ENCODE measurements around the gene FRMD4A.

The FRMD4A gene

DNA sequence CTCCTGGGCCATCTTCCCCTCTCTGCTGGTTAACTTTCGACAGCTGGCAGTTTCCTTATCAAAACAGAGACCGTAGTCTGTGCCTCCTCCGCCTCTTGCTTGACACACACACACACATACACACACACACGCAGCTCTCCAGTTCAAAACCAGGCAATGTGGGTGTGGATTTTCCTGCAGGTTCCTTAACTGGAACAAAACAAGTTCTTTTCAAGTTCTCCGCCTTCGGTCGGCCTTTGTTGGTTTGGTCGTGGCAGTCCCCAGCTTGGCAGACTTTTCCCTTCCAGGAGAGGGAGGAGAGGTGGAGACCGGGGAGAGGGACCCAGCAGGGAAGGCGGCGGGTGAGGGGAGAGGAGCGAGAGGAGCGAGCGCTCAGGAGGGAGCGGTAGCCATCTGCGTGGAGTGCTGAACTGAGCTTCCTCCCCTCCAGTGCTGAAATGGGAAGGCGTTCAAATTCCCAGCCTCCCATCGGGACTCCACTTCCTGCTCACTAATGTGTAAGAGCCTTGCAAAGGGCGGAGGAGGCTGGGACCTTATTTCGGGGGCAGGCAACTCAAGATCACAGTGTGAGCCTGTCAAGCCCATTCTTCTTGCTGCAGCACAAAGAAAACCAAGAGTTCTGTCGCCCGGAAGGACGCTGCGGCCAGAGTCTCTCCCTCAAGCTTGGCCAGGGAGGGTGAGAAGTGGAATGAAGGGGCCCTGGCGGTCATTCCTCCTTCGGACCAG is 623.4 kb downstream of the FRMD4A start:
- DNase-seq: no peak

DNA sequence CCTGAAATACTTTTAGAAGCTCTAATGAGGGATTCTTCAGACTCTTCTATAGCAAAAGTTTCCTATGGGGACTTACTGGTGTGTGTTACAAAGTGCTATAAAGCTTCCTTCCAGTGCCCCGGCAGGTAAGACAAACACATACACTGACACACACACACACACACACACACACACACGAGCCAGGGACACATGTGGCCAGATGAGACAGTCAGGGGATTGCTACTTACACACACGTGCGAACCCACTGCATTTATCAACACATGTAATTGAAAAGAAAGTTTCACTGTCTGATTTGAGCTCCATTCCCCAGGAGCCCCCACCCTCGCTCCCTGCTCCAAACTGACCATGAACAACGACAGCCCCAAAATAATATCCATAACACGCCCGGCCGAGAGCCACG is 624.1 kb downstream of the FRMD4A start:
- no peak for DNase-seq

DNA sequence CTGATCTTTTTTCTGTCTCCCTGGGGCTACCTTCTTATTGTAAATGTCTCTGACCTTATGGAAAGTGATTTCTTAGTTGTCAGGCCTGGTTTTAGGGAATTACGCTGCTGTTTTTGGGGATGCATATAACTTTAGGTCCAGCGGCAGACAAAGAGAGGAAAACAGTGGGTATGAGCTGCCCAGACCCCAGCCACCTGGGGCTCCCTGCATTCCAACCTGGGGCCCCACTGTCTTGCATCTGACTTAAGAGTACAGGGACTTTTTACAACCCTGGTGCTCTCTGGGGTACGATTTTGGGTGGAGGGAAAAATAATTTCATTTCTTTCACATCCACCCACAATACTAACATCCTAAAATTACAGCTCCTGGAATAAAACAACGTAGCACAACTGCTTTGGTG is 624.5 kb downstream of the FRMD4A start:
- no peak for DNase-seq

DNA sequence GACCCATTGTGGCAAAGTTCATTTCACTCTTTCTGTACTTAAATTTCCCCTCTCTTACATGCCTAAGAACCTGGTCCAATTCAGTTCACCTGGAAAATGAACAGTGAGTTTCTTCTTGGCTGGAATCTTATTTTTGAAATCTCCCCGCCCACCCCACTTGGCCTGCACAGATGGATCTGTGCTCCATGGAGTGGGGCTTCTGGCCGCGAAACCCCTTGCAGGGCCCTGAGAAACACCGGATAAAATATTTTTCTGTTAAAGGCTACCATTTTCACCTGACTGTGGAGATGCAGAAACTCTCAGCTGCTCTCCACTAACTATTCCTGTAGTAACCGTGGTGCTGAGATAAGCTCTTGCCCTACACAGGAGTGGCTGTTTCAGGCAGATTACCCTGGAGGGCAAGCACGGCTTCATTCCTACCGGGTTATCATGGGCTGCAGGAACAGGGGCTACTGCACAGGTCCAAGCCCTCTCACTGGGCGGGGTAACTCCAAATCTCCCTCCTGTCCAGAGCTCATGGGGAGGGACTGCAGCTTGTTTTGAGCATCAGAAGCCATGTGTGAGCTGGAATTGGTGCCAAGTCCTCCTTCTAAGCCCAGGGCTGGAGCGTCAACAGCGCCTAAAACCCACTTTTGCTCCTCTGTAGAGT is 625.1 kb downstream of the FRMD4A start:
- DNase-seq: no peak

DNA sequence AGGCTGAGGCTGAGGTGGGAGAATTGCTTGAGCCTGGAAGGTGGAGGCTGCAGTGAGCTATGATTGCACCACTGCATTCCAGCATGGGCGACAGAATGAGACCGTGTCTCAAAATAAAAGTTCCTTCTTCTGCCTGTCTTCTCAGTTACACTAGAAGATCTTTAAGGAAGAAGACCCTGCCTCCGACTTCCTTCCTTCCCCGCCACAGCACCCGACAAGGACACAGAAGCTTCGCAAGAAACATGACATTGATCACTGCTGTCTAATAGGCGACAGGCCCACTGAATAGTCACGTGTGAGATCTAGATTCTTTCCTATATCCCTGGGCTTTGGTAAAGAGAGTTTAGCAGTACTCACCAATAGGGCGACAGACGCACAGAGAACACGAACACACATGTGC is 625.8 kb downstream of the FRMD4A start:
- DNase-seq: no peak

DNA sequence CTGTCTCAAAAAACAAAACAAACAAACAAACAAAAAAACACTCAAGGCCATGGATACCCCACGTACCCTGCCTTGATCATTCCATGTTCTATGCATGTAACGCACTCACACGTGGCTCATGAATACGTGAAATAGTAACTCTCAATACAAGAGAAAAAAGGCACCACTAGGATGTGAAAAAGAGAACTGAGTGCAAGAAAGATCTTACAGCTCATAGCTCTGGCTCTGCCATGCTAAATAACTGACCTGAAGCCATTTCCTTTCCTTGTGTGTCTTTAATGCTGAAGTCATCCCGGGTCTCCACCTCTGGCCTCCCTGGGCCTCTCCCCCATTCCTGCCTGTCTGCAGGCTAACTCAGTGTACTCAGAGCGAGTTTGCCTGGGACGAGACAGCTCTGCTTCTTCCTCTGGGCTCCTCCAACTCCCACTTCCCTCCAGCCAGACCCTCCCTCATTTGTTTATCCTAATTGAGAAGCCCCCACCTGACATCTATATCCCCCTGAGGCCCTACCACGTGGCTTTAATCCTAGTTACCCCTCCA is 626.7 kb downstream of the FRMD4A start:
- no peak for DNase-seq

DNA sequence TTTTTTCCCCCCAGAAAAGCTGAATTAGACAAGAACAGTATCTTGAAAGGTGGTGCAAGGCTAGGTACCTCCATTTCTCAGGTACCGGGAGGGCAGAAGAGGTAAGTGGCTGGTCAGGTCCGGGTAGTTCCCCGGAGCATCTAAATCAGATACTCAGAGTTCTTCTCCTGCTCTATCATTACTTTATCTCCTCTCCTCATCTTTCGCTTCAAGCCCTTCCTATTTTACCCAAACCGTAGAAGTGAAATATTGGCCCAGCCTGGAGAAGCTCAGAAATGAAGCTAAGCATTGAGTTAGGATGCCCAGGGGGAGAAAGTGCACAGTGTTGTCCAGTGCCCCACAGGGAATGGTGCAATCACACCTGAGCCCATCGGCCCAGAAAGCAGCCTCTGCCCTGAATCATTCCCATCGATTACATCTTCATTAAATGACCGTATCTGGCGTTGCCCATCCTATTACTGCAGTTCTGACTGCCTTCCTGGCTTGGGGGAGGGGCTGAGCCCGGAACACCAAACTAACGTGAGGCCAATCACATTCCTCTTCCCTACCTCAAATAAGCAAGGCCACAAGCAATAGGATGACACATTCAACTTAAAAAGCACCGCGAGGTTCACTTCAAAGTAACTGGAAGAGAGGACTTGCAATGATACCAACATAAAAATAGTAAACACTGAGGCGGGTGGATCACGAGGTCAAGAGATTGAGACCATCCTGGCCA is 627.5 kb downstream of the FRMD4A start:
- DNase-seq: no peak

DNA sequence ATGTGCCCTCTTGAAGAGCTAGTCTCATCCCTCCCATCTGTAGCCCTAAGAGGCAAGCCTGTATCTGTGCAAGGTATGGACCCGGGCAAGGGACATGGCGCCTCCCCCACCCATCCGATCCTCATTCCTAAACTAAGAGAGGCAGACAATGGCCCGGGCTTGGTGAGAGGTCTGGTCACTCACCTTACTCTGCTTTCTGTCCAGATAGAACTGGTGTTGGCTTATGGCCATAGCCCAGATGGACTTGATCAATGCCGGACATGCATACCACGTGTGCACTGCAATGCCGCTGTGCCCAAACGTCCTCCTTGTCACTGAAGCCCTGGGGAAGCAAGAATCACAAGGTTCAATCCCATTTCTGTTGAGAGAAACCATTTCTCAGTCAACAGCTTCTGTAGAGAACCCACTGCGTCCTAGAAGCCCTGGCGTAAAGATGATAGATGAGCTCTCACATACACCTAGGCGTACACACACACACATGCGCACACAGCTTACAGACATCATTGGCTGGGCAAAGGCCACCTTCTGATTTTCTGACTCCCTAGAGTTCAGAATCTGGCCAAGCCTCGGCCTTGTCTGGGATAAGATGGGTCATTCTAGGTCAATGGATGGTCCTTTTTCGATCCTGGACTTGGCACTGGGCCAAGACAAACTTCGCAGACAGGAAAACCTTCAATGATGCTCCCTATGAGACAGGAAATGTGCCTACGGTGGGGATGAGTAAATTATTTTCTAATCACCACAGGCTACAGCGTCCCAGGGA is 629.4 kb downstream of the FRMD4A start:
- no peak for DNase-seq

DNA sequence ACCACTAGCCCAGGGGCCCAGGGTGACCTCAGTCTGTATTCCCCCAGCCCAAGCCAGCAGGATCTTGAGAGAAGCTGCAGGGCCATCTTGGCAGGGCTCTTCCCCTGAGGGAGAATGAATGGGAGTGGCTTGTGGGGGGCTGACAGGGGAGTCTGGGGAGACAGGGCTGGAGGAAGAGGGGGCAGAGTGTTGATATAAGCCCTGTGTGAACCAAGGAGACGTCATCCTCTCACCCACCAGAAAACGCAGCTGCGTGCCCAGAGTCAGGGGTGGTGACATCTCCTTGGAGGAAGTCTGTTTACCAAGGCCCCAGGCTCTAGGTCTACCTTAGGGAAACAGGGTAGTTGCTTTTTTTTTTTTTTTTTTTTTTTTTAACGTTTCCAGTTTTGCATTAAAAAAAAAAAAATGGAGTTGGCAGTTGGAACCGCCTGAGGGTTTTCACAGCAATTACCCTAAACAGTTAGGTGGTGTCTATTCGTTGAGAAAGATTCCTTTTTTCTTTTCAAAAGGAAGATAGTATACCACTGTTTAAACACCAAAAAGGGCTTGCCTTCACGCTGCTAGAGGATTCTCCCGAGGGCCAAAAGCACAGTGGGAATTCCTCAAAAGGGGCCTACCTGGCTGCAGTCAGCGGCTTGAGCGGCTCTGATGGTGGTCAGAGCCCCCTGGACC is 630.1 kb downstream of the FRMD4A start:
- no peak for DNase-seq

DNA sequence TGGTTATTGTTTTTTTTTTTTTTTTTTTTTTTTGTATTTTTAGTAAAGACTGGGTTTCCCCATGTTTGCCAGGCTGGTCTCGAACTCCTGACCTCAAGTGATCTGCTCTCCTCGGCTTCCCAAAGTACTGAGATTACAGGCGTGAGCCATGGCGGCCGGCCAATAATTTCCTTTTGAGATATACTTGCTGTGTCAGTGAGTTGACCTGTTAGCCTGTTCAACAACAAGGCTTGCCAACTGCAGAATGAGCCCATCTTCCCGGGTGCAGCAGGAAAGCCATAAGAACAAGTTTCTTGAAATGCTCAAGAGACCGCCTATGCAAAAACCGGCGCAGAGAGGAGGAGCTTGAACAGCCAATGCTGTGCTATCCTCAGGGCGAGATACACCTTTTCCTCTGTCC is 631.5 kb downstream of the FRMD4A start:
- DNase-seq: no peak

DNA sequence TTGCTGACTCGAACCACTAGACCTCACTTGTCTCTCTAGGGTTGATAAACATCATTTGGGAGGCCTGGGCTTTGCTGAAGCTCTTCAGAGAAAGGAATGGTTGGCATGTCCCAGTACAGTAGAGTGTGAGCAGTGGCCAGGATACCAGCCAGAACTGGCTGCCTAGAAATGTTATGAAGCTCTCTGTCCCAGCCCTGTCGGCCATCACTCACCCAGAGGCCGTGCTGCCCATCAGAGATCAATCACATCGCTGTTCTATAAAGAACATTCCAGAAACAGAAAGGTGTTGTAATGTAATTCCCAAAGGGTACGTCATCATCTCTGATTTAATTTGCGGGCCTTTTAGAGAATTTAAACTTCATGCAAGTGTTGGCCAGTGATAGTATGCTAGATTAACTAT is 632.5 kb downstream of the FRMD4A start:
- DNase-seq: no peak

DNA sequence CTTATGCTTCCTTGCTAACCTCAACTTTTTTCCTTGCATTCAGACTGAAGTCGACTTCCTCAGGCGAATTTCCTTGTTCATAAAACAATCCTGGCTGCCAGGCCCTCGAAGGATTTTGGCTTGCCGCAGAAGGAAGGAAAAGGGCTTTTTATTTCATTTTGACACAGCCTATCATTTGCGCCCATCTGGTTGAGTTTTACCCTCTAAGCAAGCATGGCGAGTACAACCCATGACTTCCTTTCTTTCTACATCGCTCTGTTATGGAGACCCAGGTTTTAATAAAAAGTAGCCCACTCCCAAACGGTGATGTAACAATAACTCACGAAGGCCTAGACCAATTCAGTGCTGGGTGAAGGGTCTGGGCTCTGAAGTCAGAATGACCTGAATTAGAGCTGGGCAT is 634.7 kb downstream of the FRMD4A start:
- DNase-seq: no peak

DNA sequence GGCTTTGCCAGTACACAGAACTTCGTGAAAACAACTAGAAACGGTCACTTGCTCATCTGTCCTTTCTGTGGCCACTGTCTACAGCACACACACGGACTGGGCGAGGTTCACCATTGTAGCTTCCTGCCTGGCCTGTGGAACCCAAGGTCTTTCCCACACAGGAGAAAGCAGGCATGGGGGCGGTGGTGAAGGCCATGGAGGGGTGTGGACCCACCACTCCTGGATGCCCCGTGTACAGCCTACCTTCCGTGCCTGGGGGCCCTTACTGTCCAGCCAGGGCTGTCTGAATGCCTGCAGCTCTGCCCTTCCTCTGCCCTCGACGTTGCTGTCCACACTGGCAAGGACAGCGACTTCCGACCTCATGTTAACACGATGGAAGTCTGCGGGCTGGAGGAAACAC is 635.1 kb downstream of the FRMD4A start:
- DNase-seq: no peak

DNA sequence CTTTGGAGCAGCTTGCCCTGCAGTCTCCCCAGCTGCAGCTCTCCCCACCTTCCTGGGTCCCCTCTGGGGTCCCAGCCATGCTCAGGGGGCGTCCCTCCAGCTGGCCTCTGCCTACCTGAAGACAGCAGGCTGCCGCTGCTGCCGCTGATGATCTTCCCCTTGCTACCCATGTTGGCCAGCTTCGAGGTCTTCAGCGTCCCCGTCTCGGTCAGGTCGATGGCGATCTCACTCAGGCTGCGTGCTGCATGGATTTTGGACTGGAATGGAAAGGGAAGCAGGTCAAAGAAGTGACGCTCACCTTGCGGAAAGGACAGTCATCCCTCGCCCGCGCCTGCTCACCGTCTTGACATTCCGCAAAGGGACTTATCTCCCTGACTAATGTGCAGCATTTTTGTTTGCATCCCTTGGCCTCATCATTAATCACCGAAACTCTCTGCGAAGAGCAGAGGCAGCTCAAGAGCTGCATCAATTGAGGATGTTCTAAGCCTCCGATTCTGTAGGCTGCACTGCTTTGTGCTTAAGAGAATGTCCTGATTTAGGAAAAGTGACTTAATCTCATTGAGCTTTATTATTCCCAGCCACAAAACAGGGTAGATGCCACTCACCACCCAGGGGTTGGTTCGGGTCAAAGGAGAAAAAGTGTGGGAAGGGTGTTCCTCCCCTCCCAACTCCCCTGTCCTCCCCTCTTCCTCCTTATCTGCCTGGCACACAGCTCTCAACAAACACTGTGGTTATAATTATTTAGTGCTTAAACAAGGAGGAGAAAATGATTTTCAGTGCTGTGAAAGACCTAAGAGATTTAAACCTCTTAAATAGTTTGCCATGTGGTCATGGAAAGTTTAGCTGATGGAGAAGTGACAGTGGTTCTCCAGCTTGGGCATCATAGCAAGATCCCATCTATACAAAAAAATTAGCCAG is 636.7 kb downstream of the FRMD4A start:
- no peak for DNase-seq

DNA sequence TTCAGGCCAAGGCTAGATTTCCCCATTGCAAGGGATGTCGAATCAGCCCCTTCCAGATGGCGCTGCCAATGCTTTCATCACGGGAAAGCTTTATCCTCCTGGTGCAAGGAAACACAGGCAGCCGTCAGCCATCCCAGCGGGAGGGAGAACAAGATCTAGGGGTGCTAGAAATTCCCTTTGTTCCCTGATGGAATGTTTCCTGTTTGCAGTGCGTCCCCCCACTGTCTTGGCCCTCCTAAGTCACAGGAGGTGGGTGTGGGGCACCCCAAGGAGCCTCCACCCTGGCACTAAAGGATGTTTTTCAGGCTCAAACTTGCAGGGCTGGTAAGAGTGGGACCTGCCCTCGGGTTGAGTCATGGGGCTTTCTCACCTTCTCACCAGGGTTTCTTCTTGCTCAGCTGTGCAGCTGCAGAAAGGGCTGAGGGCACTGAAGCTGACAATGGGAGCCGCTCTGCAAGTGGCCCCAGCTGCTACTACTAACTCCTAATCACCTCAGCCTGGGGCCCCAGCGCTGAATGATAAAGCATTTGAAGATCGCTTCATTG is 640.4 kb downstream of the FRMD4A start:
- no peak for DNase-seq

DNA sequence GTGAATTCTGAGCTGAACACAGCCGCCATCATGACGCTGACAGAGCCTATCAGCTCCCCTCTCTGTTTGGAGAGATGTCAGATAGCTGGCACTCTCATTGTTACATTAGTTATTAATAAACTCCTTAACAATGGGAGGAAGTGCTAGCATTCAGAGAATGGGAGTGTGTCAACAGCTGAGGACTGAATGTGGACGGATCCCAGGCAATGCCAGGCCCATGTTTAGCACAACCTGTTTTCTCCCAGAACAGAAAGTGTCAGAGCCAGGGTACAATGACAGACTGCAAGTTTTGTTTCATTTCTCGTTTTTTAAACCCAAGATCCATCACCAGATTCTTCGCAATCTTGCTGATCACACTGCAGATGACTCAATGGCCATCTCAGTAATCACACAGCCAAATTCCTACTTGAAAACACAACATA is 644.4 kb downstream of the FRMD4A start:
- no peak for DNase-seq

DNA sequence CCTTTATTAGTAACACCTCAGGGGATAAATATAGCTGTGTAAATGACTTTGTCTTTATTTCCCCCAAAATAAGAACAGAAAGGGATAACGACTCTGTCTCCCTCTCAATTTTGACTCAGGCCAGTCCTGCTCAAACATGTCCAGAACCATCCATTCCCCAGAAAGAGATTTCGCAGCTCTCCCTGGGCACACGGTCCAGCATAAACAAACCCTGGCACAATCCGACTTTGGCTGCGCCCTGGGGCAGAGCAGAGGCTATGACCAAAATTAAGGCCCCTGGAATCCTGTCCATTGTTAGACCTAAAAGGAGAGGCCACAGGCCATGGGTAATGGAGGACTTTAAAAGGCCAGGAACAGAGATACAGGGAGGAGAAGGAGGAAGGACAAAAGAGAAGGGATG is 644.8 kb downstream of the FRMD4A start:
- DNase-seq: no peak

DNA sequence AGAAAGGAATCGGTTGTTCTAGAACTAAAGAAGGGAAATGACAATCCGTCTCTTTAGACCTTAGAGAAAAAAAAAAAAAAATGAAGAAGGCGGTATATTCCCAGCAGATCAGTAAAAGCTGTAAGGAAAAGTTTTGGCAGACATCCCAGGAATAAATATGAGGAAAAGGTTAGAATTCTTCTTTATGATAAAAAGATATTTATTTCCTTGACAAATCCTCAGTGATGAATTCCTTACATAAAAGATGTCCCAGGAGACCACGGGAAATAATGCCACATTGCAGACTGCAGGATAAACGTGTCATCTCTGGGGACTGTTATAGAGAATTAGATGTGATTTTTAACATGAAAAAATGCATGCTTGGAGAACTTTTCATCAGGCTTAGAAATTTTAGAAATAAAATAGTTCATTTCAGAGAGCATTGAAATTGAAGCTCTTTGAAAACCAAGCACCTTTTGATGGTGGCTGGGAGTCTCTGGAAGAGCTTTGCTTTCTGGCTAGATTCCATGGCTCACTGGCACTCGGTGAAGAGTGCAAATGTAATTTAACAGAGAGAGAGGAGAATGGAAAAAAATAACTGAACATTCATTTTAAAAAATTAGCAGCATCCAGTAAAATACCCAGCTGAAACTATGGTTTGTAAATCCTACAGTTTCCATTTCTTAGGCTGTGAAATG is 645.8 kb downstream of the FRMD4A start:
- DNase-seq: no peak

DNA sequence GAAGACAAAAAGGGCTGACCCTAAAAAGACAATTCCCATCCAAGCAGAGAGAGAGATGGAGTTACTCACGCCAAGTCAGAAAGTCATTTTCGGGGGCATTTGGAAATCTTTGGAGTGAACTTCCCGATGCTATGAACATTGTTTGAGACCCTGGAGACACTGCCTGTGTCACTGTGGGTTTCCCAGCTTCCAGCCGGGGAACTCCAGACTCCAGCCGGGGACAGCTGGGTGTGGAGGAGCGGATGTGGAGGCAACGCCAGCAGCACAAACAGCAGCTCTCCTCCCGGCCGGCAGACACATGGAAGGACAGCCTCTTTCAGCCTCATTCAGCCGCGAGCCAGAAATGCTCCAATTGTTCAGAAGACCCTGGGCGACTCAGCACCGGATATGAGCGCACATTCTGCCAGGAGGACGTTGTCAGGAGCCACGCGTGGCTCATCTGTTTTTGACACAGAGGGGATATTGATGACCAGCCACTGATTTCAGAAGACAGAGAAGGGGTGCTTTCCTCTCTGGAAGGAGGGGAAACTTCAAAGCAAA is 646.4 kb downstream of the FRMD4A start:
- no peak for DNase-seq

DNA sequence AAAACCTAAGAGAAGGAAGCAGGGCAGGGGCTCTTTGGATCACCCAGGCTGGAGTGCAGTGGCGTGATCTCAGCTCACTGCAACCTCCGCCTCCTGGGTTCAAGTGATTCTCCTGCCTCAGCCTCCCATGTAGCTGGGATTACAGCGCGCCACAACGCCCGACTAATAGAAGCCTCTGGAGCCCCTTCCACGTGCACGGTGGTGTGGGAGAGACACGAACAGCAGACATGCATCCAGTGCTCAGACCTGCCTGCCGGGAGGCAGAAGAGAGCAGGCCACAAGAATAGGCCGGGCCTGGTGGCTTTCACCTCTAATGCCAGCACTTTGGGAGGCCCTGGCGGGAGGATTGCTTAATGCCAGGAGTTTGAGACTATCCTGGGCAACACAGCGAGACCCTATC is 647.7 kb downstream of the FRMD4A start:
- no peak for DNase-seq

Data from CD4-positive, alpha-beta T cell treated with Interleukin-15 for 1 hour (primary cell).